Stimulated activated CD4-positive, alpha-beta T cell treated with anti-CD3 and anti-CD28 coated beads, Interleukin-1b, Interleukin-23, amount 100 ng/mL, for 1 hour (primary cell): ENCODE data around the gene PDE2A.

Experiments
- DNase-seq, 2 donors: peaks; one replicate each; pipeline ENCODE4 v3.0.0-alpha.2; 2020; ENCODE audit warnings: low read depth in 2 of 2

Gene PDE2A

GRCh38 chr11:72637198-72637597 lies 37.0 kb downstream of the PDE2A start:
- DNase-seq: no peak

DNA sequence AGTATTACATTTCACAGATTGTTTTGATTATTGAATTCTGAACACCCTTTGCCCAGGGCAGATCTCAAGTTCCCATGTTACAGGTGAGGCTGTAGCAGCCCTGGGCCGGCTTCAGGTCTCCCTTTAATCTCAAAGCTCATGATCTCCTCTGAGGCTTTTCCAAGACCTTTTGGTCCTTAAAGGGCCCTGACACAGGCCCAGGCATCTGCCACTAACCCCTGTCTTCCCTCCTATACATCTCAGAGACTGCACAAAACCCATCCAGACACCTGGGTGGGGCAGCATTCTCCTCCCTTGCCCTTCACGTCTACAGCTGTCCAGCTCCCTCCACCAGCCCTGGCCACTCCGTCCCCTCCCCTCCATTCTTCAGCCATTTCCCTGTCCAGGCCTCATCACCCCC lies 37.8 kb downstream of the PDE2A start:
- DNase-seq: no peak

DNA sequence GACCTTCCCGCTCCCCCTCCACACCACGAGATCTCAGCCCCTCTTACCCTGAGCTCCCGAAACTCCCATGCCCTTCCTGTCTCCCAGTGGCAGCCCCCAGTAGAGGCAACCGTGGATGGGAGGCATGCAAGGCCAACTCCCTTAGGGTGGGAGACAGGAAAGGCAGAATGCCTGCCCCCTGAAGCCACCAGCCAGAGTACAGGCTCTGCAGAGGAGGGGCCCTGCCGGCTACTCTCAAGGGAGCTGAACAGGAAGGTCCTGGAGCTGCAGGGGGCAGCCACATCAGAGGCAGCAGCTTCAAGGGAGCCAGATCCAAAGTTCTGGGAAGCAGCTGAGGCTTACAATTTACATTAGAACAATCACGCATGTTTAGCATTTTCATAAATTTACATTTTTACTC lies 38.3 kb downstream of the PDE2A start:
- DNase-seq: no peak

DNA sequence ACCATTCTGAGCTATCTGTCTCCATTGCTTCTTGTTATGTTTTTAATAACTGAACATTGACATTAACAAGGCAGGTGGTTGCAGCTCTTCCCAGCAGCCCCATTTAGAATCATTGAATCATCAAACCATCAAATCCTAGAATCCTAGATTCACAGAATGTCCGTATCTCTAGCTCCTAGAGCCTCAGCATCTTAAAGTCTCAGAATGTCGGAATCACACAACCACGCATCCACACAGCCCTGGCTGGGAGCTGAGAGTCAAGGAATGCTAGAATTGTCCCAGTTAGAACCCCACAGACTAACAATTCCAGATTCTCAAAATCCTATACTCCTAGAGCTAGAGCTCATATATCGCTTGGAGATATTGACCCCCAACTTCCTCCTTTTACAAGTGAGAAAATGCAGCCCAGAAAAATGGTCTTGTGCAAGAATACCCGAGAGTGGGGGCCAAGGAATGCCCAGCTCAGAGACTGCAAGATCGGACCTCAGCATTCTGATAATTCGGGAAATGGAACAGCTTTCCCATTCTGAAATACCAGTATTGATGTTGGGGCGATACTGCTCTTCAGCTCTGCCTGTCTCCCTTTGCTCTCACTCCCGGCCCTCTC lies 38.8 kb downstream of the PDE2A start:
- no peak for DNase-seq

DNA sequence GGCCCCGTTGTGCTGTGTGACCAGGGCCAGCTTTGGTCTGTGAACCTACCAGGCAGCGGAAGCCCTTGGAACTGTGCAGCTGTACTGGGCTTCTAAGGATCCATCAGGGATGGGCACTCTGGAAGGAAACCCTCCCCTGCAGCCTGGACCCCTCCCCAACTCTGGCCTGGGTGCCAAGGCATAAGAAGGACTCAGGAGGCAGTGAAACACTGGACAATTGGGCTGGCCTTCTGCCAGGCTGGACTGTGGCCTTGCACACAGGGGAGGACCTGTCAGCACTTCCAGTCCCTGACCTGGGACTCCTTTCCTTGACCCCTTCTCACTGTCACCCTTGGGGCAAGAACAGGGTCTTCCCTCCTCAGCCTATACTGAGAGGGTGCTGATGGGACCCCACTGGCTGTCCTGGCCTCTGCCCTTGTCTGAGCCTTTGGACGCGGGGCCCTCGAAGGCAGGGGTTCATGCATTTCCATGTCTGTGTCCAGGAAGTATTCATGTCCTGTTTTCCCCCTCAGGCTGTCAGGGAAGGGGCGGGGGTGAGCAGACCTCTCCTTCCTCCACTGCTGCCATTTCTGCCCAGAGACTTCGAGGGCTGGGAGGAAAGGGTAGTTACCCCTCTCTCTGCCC lies 39.6 kb downstream of the PDE2A start:
- DNase-seq: no peak

DNA sequence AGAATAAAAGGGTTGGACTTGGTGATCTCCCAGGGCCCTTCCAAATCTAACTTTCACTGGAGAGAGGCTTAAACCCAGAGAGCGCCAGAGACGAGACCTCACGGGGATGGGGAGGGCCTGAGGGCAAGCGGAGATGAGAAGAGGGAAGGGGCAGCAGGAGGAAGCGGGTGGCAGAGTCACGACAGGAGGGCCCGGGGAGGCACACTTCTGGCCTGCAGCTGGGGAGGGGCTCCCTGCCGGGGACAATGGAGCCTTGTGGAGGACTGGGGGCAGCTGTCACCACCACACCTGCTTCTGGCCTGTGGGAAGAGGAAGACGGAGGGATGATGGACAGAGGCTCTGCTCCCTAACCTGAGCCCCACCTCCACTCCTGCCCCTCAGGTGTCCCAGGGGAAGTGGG lies 40.2 kb downstream of the PDE2A start:
- no peak for DNase-seq

GRCh38 chr11:72633068-72633467 lies 41.2 kb downstream of the PDE2A start:
- DNase-seq: no peak

GRCh38 chr11:72631806-72632731 lies 42.2 kb downstream of the PDE2A start:
- no peak for DNase-seq

DNA sequence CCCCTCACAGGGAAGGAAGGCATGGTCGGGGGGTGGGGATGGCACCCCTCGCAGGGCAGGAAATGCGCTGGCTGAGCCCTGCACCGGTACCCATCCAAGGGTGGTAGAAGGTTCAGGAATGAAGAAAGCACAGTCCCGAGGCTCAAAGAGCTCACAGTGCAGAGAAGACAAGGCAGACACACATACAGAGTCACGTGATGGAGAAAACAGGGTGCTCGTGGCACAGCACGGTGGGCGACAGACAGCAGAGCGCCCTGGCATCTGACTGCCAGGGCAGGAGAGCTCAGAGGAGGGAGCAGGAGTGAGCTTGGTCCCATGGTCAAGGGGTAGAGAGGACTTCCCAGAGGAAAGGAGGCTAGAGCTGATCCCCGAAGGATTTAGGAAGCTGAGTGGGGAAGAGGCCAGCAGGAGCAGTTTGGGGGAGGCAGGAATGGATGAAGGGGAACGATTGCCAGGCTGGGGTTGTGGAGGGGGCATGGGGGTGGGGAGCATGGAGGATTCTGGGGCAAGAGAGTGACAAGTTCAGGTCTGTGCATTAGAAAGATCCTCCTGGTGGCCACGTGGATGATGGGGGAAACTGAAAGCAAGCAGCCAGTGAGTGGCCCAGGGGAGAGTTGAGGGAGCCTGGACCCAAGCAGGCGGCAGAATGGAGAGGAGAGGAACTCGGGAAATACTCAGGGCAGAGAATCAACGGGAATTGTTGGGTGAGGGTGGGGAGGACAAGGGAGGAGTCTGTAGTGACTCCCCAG lies 43.9 kb downstream of the PDE2A start:
- no peak for DNase-seq

GRCh38 chr11:72629266-72629665 lies 45.0 kb downstream of the PDE2A start:
- no peak for DNase-seq

DNA sequence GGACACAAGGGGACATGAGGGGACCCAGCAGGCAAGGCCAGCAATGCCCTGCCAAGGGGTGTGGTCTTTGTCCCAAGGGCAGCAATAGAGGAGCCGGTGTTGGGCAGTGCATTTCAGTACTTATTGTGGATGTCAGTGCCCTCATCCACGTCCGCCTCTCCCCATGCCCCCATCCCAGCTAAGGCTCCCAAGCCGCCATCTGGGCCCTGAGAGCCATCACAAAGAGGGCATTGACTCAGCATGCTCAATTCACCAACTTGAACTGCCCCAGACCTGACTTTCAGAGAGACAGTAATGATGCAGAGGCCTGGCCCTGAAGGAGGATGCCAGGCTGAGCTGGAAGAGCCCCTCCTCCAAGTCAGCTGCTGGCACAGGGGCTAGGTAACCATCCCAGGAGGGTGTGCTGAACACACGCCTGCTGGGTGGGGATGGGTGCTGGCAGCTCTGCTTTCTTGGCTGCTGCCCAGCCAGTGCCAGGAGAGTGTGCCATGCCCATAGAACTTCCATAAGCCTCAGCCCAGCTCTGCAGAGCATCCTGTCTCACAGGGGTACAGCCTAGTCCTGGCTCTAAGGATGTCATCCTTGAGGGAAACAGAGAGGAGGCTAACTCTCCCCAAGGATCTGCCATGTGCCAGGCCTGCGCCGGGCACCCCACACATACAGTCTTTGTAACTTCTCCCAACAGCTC lies 46.5 kb downstream of the PDE2A start:
- DNase-seq: no peak

GRCh38 chr11:72626414-72626936 lies 47.7 kb downstream of the PDE2A start:
- no peak for DNase-seq

DNA sequence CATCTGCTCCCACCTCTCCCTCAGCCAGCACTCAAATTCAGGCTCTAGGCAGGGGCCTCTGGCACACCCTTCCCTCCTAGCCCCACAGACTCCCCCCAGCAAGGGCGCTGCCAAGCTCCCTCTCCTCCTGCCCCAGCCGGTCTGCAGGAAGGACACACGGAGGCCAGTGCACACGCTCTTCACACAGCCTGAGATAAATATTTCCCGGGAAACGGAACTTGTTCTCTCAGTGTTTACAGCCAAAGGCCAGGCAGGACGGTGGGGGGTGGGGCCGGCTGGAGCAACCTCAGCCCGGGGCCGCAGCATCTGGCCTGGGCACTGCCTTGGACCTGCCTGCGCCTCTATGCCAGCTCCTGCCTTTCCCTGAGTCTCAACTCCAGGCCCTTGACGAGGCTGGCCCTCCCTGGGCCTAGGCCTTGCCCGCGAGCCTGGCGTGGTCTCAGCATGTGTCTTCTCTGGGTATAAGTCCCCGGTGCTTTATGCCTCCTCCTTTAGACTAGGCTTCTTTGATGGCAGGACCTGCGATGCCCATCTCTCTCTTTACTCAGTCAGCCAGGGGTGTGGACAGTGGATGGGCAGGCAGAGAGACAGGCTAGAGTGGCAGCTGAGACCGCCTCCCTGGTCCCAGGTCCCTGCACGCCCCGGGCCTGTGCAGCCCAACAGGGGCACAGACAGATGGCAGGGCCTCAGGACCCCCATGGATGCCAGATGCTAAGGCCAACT lies 48.4 kb downstream of the PDE2A start:
- no peak for DNase-seq

GRCh38 chr11:72624496-72625201 lies 49.6 kb downstream of the PDE2A start:
- DNase-seq: no peak

DNA sequence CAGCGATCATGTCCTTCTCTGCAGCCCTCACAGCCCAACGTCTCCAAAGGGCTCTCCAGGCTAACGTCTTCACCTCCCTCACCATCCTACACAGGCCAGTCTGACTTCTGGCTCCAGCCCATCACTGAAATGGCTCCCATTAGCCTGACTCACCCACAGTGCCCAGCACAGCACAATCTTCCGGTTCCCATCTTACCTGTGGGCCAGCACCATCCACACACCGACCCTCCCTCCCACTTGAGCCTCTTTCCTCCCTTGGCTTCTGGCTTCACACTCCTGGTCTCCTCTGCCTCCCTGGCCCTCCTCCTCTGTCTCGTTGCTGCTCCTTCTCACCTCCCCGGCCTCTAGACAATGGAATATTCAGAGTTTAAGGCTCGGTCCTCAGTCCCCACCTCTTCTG lies 51.2 kb downstream of the PDE2A start:
- DNase-seq: no peak

GRCh38 chr11:72621008-72621610 lies 53.1 kb downstream of the PDE2A start:
- no peak for DNase-seq

GRCh38 chr11:72618803-72619202 lies 55.4 kb downstream of the PDE2A start:
- DNase-seq: no peak

DNA sequence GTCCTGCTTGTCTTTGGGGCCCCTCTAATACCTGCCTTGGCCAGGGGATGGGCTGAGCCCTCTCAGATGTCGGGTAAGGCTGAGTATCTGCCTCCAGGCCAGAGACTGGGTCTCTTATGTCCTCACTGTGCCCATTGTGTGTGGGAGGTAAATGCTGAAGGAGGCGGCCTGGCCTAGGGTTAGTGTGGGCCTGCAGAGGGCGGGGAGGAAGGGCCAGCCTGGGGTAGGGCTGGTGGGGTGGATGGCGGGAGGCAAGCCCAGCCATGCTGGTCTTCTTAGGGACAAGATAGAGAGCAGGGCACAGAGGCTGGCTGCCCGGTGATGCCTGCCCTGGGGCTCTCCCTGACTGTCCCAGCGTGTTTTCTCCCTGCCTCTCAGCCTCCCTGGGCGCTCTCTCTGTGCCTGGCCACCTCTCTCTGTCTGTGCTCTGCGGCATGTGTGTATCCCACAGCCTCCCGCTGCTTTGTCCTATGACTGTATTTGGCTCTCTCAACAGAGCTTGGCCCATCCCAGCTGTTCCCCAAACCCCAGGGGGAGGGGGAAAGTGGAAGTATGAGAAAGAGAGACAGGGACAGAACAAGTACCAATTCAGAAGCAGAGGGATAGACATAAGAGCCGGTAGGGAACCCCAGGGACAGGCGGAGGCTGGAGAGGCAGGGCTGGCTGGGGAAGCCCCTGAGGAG lies 57.0 kb downstream of the PDE2A start:
- DNase-seq: no peak

DNA sequence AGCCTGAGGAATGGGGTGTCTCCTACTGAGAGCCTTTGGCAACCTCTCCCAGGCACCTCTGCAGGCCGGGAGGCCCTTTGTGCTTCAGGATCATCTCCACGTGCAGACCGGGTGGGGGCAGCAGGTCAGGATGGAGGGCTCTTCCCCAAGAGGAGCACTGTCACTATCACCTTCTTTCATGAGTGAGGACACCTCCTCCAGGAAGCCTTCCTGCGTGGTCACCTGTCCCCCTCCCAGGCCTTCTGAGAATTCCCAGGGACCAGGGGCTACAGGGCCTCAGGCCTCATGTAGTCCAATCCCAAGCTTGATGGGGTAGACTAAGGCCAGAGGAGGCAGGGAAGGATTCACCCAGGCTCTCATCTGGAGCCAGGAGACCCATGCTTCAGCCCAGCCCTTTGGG lies 57.6 kb downstream of the PDE2A start:
- no peak for DNase-seq
